Activated T-helper 17 cell treated with anti-CD3 and anti-CD28 coated beads, Interleukin-2, amount 50 U/mL, for 72 hours (primary cell): ENCODE measurements around the gene NUP210L. TPM values are rescaled to one million over a fixed set of nuclear protein-coding genes. Genes with fewer than 3 reads are reported as not detected.

Experiments used
- ATAC-seq: fragments of 150-1000 bp; cut with Tn5 transposase; replicated peaks from 2 replicates; pipeline ENCODE4 v1.10.0; 2021; ENCODE audit warnings: mild to moderate bottlenecking, moderate library complexity
- H3K27ac Mint-ChIP-seq: one replicate; pipeline ENCODE4 v1.8.0; 2022; ENCODE audit warnings: mixed read lengths
- H3K27me3 Mint-ChIP-seq: one replicate; pipeline ENCODE4 v1.8.0; 2022; ENCODE audit warnings: mixed read lengths
- H3K36me3 Mint-ChIP-seq: one replicate; pipeline ENCODE4 v1.8.0; 2022; ENCODE audit warnings: low read depth, mild to moderate bottlenecking, mixed read lengths
- H3K4me1 Mint-ChIP-seq: one replicate; pipeline ENCODE4 v1.8.0; 2022; ENCODE audit warnings: mixed read lengths
- H3K4me3 Mint-ChIP-seq: one replicate; pipeline ENCODE4 v1.8.0; 2022; ENCODE audit warnings: mild to moderate bottlenecking, mixed read lengths
- H3K9me3 Mint-ChIP-seq: one replicate; pipeline ENCODE4 v1.8.0; 2022; ENCODE audit warnings: mixed read lengths
- total RNA-seq, 2 donors: library from RNA; stranded (reverse); gene quantifications; one replicate each; pipeline ENCODE4 v1.2.3, GENCODE V29; 2022

NUP210L gene
- total RNA-seq, 2 donors from 2014 or later: 0.04 to 0.24 TPM

GRCh38 chr1:154178911-154179811 lies 24.3 kb upstream of the NUP210L start:
- peaks cover 92% of the 10 kb centered on the region for H3K36me3 Mint-ChIP-seq
- no peaks in the 10 kb centered on the region for H3K27me3 Mint-ChIP-seq
- peak overlapping the region; percentile 73 for H3K27ac Mint-ChIP-seq
- no peaks in the 10 kb centered on the region for H3K9me3 Mint-ChIP-seq
- no peak for ATAC-seq
- peaks cover 42% of the 10 kb centered on the region for H3K4me1 Mint-ChIP-seq
- H3K4me3 Mint-ChIP-seq: peak overlapping the region; percentile 90

GRCh38 chr1:154178013-154178412 lies 23.1 kb upstream of the NUP210L start:
- H3K4me3 Mint-ChIP-seq: peak overlapping the region; percentile 90
- H3K9me3 Mint-ChIP-seq: no peaks in the 10 kb centered on the region
- H3K27ac Mint-ChIP-seq: peak overlapping the region; percentile 73
- H3K27me3 Mint-ChIP-seq: no peaks in the 10 kb centered on the region
- peaks cover 98% of the 10 kb centered on the region for H3K36me3 Mint-ChIP-seq
- peaks cover 42% of the 10 kb centered on the region for H3K4me1 Mint-ChIP-seq
- ATAC-seq: no peak

DNA sequence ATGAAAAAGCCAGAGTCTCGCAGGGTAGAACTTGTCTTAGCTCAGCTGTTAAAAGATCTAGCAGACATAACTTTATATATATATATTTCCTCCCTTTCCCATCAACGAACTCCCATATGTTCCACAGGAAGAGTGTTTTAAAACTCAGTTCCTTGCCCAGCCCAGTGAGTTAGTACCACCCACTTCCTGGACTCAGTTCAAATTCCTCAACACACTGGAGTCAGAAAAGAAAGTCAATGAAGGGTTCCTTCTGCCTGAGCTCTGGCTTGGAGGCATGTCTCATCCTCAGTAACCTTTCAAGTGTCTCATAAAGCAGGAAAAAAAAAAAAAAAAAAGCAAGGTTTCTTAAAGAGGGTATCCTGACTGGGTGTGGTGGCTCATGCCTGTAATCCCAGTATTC lies 21.5 kb upstream of the NUP210L start:
- no peak for ATAC-seq
- Mint-ChIP-seq H3K4me1 (peaks cover 54% of the 10 kb centered on the region), H3K27me3 (no peaks in the 10 kb centered on the region), H3K9me3 (no peaks in the 10 kb centered on the region), H3K27ac (no peak overlapping the region), H3K4me3 (peak overlapping the region; percentile 90), H3K36me3 (peaks cover 98% of the 10 kb centered on the region)

DNA sequence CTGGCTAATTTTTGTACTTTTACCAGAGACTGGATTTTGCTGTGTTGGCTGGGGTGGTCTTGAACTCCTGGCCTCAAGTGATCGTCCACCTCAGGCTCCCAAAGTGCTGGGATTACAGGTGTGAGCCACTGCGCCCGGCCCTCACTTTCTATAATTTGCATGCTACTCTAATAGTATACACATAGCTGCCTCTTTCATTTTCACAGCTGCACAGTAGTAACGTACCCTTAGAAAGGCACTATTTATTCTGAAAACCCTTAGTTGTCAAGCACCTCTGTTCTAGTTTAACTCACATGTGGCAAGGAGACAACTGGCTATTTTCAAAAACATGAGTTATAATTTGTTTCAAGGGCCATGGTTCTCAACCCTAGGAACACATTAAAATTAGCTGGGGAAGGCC lies 19.8 kb upstream of the NUP210L start:
- no peak for ATAC-seq
- H3K27me3 Mint-ChIP-seq: no peaks in the 10 kb centered on the region
- H3K36me3 Mint-ChIP-seq: peaks cover 98% of the 10 kb centered on the region
- H3K4me3 Mint-ChIP-seq: no peak overlapping the region
- no peak overlapping the region for H3K27ac Mint-ChIP-seq
- H3K9me3 Mint-ChIP-seq: no peaks in the 10 kb centered on the region
- peaks cover 56% of the 10 kb centered on the region for H3K4me1 Mint-ChIP-seq

DNA sequence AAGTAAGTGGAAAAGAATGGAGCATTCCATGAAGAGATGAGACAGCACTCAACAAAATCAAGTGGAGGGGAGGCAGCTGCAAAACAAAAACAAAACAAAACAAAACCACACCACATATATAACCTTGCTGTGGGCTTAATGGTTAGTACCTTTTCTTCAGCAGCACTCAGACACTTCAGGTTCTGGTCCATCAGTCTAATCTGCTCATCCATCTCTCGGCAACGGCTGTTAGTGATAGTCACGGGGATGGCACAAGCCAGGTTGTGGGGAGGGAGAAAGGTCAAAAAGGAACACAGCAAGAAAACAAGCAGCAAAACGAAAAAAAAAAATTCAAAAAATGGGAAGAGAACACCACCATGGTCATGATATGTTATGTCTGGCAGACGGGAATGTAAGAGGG lies 17.0 kb upstream of the NUP210L start:
- no peaks in the 10 kb centered on the region for H3K9me3 Mint-ChIP-seq
- ATAC-seq: no peak
- peak overlapping the region; percentile 69 for H3K4me3 Mint-ChIP-seq
- H3K36me3 Mint-ChIP-seq: peaks cover 98% of the 10 kb centered on the region
- peak overlapping the region; percentile 98 for H3K27ac Mint-ChIP-seq
- H3K4me1 Mint-ChIP-seq: peaks cover 39% of the 10 kb centered on the region
- no peaks in the 10 kb centered on the region for H3K27me3 Mint-ChIP-seq

- no peaks in the 10 kb centered on the region for H3K9me3 Mint-ChIP-seq
- no peak for ATAC-seq
- H3K27ac Mint-ChIP-seq: peak overlapping the region; percentile 98
- H3K4me1 Mint-ChIP-seq: peaks cover 39% of the 10 kb centered on the region
- H3K4me3 Mint-ChIP-seq: peak overlapping the region; percentile 69
- peaks cover 98% of the 10 kb centered on the region for H3K36me3 Mint-ChIP-seq
- no peaks in the 10 kb centered on the region for H3K27me3 Mint-ChIP-seq
These were observed 16.3 kb upstream of the NUP210L start for GRCh38 chr1:154171223-154171583.

GRCh38 chr1:154170547-154171222 lies 15.8 kb upstream of the NUP210L start:
- Mint-ChIP-seq H3K9me3 (no peaks in the 10 kb centered on the region), H3K27me3 (no peaks in the 10 kb centered on the region), H3K4me1 (peaks cover 39% of the 10 kb centered on the region), H3K36me3 (peaks cover 98% of the 10 kb centered on the region), H3K4me3 (peak overlapping the region; percentile 69), H3K27ac (peak overlapping the region; percentile 98)
- ATAC-seq: peak; percentile 99

GRCh38 chr1:154167461-154167860 lies 12.6 kb upstream of the NUP210L start:
- peaks cover 47% of the 10 kb centered on the region for H3K4me1 Mint-ChIP-seq
- H3K27ac Mint-ChIP-seq: peak overlapping the region; percentile 61
- no peaks in the 10 kb centered on the region for H3K9me3 Mint-ChIP-seq
- no peak overlapping the region for H3K4me3 Mint-ChIP-seq
- H3K36me3 Mint-ChIP-seq: peaks cover 100% of the 10 kb centered on the region
- H3K27me3 Mint-ChIP-seq: no peaks in the 10 kb centered on the region
- no peak for ATAC-seq

GRCh38 chr1:154166207-154166606 lies 11.3 kb upstream of the NUP210L start:
- peaks cover 35% of the 10 kb centered on the region for H3K4me1 Mint-ChIP-seq
- no peak for ATAC-seq
- no peak overlapping the region for H3K4me3 Mint-ChIP-seq
- H3K36me3 Mint-ChIP-seq: peaks cover 100% of the 10 kb centered on the region
- H3K27ac Mint-ChIP-seq: no peak overlapping the region
- no peaks in the 10 kb centered on the region for H3K9me3 Mint-ChIP-seq
- H3K27me3 Mint-ChIP-seq: no peaks in the 10 kb centered on the region

DNA sequence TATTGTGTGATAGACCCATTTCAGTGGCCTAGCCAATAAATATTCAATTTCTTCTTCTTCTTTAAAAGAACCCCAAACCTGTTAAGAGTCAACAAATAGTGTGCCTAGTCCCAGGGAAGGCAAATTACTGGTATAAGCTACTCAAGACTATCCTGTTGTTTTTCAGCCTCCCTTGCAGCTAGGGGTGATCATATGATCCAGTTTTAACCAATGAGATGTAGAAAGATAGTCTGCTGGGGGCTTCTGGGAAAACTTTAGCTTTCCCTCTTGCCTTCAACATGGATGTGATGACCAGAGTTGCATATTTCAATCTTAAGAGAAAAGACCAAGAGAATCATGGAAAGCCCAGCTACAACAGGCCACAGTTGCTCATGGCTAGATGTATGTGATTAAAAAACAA lies 4.7 kb upstream of the NUP210L start:
- no peak for ATAC-seq
- Mint-ChIP-seq H3K36me3 (peaks cover 100% of the 10 kb centered on the region), H3K4me3 (peak overlapping the region; percentile 72), H3K27ac (peak overlapping the region; percentile 85), H3K4me1 (peaks cover 53% of the 10 kb centered on the region), H3K27me3 (no peaks in the 10 kb centered on the region), H3K9me3 (no peaks in the 10 kb centered on the region)

DNA sequence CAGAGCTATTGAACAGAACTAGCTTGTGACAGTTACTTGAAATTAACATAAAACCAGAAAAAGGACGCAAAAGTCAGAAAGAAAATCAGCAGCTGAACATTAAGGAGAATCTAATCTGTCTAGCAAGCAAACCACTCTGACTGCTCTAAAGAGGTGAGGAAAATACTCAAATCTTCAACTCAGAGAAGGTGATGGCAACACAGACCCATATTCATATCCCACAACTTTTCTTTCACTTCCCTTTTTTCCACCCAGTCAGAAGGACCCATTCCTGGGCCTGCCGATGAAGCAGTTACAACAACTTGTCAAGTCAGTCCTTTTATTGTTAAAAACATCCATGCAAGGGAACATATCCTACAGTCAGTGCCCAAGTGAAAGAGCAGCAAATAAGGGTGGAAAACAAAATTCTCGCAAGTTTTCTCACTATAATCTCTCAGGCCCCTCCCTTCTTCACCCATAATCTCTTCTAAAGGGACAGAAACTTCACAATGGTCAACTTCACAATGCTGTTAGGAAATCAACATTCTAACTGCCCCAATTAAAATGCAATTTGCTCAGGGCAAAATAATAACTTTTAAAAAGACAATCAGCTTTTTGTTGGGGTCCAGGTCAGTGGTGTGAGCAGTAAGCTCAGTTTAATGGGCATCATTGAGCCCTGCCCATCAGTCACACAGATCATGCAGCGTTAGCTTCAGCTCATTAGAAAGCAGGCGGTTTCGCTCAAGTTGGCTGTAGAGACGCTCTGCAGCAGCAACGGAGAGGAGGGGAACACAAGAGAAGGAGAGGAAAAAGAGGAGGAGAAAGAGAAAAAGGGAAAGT lies 3.6 kb upstream of the NUP210L start:
- Mint-ChIP-seq H3K36me3 (peaks cover 100% of the 10 kb centered on the region), H3K9me3 (no peaks in the 10 kb centered on the region), H3K27ac (peak overlapping the region; percentile 85), H3K27me3 (no peaks in the 10 kb centered on the region), H3K4me1 (peaks cover 51% of the 10 kb centered on the region), H3K4me3 (peak overlapping the region; percentile 72)
- peak; percentile 8 for ATAC-seq

GRCh38 chr1:154157520-154158306 lies 2.8 kb upstream of the NUP210L start:
- ATAC-seq: peak; percentile 97
- Mint-ChIP-seq H3K27ac (peak overlapping the region; percentile 85), H3K4me1 (peaks cover 45% of the 10 kb centered on the region), H3K4me3 (peak overlapping the region; percentile 72), H3K27me3 (no peaks in the 10 kb centered on the region), H3K9me3 (no peaks in the 10 kb centered on the region), H3K36me3 (peaks cover 92% of the 10 kb centered on the region)

DNA sequence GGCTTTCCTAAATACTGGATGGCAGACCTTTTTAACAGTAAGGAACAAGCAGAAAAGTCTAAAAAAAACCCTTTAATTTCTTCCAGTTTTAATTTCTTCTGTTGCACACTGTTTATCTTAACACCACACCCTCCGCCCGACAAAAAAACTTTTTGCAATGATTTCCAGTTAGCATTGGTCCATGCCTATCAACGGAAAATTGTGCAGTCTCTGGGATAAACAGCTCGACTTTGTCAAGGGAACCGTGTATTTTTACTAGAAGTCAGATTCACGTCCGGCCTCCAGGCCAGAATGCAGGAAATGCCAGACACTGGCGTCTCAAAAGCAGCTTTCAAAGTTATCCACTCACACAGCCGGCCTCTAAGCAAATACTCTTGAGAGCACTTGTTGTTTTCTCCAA lies 378 bp upstream of the NUP210L start:
- Mint-ChIP-seq H3K27ac (no peak overlapping the region), H3K9me3 (no peaks in the 10 kb centered on the region), H3K36me3 (peaks cover 68% of the 10 kb centered on the region), H3K27me3 (no peaks in the 10 kb centered on the region), H3K4me1 (peaks cover 42% of the 10 kb centered on the region), H3K4me3 (no peak overlapping the region)
- ATAC-seq: no peak

DNA sequence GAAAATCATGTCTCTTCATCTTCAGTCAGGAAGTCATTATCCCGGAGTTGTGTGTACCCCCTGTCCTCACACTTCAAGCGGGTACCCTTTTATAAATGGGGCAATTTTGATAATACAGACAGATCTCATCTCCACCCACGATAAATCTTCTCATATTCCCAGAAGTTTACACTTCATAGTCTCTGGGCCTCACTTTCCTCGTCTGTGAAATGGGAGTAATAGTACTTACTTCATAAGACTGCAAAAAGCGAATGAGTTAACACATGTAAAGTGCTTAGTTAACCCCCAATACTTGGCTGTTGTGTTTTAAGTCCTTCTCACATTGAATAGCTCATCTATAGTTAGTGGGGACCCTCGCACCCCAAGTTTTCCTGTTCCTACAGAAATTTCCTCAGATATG lies 820 bp downstream of the NUP210L start:
- Mint-ChIP-seq H3K9me3 (no peaks in the 10 kb centered on the region), H3K36me3 (peaks cover 56% of the 10 kb centered on the region), H3K4me1 (peaks cover 33% of the 10 kb centered on the region), H3K4me3 (no peak overlapping the region), H3K27ac (peak overlapping the region; percentile 32), H3K27me3 (no peaks in the 10 kb centered on the region)
- ATAC-seq: no peak
